Hematopoietic multipotent progenitor cell treated with erythropoietin and hydrocortisone succinate and interleukin-3 and kit ligand, for 4 days (in vitro differentiated cells): ENCODE measurements around the gene CACNA2D1.

Experiments used
- DNase-seq: peaks from one replicate; pipeline ENCODE4 v3.0.0-alpha.2; 2015

The CACNA2D1 gene

DNA sequence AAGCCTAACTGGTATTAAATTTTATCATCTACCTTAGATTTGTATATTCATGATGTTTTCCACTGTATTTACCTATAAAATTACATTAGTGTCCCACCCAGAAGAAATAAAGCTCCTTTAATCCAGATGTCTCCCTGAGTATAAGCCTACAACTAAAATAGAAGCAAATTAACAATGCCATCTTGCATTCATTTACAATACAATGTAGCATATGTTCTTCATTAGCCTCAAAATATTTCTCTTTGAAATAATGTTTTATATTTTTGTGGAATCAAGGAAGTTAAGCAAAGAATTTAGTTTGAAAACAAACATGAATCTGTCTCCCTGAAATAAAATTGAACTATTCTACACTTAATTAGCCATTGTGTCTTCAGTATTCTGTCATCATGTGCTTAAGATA lies 112.3 kb downstream of the CACNA2D1 start:
- no peak for DNase-seq

DNA sequence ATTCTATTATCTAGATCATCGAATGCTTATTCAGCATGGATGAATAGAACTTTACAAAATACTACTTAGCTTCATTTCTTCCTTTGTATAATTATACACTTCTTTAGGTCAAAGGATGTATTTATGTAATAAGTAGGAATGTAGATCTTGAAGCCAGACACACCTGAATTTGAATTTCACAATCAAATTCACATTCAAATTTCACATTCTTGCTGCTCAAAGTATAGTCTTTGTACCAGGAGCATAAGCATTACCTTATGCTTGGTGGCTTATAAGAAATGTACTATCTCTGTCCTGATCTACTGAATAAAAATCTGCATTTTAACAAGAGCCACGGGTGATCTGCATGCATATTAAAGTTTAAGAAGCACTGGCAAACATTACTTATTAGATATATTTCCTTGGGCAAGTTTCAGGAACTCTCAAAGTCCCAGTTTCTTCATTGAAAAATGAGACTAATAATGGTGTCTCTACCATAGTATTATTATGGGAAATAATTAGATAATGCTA lies 112.8 kb downstream of the CACNA2D1 start:
- no peak for DNase-seq

DNA sequence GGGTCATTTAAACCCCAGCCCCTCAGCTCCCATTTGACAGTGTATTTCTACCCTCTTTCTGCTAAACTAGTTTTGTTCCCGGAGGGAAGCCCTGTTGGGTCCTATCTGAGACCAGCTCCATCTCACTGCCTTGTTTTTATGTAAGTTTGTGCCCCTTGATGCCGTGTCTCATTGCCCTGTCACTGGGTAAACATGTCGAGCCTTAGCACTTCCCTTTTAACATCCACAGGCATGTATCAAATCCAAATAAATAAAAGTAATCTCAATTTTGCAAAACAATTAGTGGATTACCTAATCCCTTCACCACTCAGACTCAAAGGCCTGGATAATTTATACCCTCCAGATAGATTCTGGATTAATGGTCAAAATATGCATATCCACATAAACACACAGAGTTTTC lies 115.7 kb downstream of the CACNA2D1 start:
- no peak for DNase-seq

DNA sequence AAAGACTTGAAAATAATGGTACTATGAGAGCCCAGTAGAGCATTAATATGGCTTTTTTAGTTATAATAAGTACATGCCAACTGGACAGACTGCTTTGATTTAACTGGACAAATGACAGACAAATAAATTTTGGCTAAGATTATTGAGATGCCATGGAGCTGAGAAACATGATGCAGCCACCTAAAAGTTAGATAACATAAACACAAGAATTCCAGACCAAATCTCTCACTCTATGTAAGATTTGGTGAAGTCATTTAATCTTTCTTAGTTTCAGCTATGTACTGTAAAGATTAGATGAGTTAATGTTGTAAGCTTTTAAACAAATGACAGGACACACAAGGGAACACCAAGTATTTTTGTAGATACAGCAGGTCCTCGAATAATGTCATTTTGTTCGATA lies 118.2 kb downstream of the CACNA2D1 start:
- no peak for DNase-seq

DNA sequence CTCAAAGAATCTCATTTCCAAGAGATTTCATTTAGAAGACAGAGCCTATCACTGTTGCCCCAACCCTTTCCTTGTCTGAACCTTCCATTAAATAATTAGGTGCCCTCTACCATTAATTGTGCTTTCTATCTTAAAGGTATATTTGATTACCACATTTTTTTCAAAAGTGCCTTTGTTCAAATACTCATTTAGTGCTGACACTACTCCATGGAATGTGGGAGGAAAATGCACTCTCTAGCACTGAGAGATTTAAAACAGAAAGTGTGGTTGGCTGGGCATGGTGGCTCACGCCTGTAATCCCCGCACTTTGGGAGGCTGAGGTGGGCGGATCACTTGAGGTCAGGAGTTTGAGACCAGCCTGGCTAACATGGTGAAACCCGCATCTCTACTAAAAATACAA lies 119.8 kb downstream of the CACNA2D1 start:
- no peak for DNase-seq

DNA sequence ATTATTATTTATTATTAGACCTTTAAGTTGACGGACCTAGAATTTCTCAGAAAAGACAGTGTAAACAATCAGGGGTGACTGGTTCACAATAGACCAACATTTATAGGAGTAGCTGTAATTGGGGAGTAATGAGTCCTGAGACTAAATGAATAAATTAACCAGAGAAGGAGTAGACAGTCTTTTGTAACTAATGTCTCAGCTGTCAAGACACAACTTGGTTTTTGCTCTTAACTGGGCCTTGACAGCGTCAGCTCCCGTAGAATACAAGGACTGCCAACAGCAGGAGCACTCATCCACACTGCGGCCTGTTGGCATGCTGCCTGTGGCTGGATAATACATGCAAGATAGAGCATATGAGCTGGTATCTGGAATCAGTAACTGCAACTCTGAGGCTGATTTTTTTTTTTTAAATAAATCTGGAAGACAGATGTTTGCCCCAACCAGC lies 123.9 kb downstream of the CACNA2D1 start:
- DNase-seq, result no peak

DNA sequence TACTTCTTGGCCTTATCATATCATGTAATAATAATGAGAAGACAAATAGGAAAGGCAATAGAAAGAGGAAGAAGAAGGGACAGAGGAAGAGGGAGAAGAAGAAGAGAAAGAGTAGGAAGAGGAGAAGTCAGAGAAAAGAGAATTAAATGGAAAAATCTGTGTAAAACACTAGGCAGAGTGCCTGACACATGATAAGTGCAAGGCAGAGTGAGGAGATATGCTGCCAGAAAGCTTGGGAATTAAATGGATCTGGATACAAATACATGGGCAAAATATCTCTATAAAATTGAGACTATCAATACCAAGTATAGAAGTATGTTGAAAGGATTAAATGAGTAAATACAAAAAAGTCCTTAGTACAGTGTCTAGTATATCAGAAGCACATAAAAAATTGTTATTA lies 124.8 kb downstream of the CACNA2D1 start:
- DNase-seq, result no peak

DNA sequence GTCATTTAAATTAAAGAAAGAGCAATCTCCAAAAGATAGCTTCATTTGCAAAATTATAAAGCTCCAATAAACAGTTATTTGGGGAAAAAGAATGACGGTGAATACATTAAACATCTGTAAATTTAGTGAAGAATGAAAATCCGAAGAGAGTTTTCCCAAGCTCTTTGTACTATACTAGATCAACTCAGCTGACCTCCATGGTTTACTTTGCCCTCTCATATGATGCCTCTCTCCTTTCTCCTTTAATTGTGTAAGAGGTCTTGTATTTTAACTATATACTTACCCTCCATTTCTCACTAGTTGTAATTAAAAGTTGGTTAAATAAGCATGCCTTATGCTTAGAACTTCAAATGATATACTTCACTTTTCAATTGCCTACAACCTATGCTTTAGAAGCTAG lies 125.8 kb downstream of the CACNA2D1 start:
- DNase-seq, result no peak

DNA sequence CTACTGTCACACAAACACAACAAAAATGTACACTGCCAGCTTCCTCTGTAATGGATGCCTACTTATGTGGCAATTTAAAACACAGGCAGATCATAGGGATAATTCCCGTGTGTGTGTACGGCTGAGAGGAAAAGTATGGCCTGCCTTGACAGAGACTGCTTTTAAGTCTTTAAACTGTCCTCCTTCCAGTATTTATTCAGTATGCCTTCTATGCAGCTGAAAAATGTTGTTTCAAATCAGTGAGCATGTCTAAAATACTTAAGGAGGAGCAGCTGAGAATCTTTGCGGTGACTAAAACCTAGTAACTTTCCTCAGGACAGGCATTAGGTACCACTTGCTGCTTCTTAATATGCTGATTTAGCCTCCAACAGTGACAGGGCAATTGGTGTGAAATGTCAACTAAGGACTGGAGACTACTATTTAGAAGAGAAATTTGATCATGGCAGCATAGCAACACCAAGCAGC lies 126.3 kb downstream of the CACNA2D1 start:
- no peak for DNase-seq

DNA sequence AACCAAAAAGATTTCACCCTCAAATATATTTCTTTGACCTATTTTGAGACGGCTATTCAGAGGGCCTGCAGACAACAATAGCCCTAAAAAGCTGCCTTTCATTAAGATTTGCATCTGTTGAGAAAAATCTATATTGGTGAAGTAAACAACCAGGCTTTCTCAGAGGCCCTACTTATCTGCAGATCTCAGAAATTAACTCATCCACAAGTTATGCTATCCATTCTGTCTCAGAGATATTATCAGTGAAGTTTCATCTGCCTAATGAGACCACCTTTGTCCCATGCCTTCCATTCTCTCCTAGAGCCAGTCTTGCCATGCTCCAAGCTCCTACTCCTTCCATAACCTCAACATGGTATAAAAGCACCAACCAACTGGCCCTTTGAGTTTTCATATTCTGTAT lies 130.3 kb downstream of the CACNA2D1 start:
- DNase-seq, result no peak

DNA sequence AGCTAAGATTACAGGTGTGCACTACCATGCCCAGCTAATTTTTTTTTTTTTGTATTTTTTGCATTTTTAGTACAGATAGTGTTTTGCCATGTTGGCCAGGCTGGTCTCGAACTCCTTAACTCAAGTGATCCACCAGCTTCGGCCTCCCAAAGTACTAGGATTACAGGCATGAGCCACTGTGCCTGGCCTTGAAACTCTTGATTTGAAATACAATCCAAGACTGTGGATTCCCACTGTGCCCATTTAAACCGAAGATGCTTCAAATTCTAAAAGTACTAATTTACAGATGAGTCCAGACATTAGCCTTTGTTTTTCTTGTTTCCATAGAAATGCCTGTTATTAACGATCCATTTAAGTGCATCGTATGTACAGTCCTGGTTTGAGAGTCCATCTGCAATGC lies 130.9 kb downstream of the CACNA2D1 start:
- no peak for DNase-seq

DNA sequence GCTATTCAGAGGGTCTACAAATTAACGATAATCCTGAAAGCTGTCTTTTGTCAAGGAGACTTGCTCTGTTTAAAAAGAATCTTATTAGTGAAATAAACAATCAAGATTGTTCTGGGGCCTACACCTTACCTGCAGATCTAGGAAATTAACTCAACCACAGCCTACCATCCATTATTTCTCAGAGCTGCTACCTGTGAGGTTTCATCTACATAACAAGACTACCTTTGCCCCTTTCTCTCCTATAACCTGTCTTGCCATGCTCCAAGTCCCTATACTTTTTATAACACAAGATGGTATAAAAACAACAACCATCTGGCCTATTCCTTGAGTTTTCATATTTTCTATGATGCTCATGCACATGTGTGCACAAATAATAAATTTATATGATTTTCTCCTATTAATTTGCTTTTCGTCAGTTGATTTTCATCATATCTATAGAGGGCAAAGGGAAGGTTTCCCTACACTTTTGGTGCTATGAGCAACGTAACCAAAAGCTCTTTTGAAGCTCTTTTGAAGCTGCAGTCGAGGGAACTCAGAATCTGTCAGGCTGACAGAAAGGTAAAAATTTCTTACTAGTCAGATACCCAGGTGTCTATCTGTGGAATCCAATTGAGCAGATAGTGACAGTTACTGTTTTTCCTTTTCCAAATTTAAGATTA lies 138.1 kb downstream of the CACNA2D1 start:
- DNase-seq, result no peak

DNA sequence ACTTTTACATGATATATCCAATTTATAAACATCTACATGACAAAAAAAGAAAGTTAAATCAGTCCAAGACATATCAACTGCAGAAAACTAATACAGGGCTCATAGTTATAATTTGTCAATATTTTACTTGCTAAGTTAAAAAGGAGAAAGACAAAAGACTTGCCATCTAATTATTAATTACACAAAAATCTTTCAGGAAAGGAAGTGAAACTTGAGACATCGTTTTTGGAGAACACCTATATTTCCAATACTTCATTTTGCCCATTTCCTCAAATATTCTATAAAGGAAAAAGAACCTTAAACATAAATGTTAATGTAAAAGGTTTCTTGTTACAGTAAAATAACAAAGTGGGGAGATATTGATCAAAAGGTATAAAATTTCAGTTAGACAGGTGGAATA lies 148.7 kb downstream of the CACNA2D1 start:
- DNase-seq, result no peak

DNA sequence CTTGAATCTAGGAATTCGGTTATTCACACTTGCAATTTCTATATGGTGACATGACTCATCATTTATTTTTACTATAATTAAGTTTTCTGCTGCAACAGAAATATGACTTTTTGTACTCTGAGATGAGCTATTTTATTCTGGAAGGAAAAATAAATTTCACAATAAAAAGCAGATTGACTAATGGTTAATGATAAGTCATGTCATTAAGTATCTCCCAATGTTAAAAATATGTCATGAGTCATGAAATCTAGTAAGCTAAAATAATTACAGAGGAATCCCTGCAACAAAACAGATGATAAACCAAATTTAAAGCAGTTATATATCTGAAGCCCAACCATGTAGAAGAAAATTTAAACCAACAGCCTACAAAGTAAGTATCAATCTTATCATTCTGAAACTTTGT lies 149.2 kb downstream of the CACNA2D1 start:
- no peak for DNase-seq

DNA sequence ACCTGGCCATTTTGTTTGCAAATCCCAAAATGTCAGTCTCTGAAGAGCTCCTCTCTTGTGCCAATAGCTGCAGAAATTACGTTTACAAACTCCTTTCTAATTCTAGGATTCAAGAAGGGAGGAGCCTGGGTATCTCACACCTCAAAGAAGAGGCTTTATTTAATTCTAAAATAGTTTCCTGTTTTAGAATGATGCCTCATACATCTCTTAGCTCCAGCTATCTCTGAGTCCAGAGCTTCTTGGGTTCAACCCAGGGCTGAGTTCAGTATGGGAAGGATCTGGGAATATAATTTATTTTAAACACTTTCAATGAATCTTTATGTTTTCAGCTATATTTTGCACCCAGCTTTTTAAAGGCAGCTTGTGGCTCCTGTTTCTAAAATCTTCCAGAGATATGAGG lies 150.1 kb downstream of the CACNA2D1 start:
- DNase-seq, result no peak

DNA sequence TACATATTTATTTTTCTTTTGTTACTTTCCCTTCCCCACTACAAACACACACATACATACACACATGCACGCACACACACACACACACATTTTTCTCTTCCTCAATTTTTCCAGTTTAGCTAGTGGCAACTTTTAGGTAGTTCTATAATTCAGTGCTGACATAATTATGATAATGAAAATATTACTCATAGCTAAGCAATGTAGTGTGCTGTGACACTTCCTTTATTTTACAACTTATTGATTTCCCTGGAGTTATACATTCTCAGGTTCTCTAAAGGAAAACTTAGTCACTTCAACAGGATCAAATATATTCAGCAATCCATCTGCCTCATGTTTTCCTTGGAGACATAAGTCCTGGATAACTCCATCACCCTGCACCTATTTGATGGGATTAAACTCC lies 151.6 kb downstream of the CACNA2D1 start:
- no peak for DNase-seq

DNA sequence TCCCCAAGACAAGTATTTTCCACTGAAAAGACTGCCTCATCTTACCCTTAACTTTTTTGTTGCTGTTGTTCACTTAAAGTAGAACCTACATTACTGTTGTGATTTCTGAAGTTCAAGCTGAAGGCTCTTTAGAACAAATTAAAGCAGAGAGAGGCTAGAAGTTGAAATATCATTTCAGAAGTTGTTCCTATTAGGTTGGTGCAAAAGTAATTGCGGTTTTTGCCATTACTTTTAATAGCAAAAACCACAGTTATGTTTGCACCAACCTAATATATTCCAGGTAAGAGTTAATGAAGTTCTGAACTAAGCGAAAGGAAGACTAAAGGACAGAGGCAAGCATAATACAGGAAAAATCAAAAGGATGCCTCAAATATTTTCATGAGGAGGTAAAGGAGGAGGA lies 153.7 kb downstream of the CACNA2D1 start:
- no peak for DNase-seq

DNA sequence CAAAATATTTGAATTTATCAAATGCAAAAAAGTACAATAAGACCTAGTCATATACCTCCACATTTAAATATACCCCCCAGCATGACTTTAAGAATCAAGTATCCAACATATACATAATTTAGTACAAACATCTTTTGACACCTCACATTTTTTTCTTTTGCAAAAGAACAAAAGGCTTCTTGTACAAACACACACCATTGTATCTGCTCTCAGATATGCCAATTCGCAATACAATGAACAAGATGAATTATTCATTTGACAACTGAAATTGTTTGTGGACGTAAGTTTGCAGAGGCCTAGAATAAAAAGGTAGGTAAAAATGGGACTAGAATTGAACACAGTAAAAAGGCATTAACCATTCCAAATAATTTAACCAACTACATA lies 154.4 kb downstream of the CACNA2D1 start:
- no peak for DNase-seq

DNA sequence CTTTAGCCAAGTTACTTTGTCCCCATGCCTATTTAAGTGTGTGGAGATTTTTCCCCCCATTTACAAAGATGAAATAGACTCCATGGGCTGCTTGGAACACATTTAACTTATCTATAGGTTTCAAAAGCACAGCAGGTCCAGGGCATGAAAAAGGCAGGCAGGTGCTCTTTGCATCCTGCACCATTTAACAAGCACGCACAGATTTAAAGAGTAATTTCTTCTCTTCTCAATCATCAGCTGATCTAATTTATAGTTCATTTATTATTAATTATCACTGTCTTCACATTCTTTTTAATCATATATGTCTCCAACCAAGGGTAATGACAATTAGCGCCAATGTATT lies 156.8 kb downstream of the CACNA2D1 start:
- no peak for DNase-seq

DNA sequence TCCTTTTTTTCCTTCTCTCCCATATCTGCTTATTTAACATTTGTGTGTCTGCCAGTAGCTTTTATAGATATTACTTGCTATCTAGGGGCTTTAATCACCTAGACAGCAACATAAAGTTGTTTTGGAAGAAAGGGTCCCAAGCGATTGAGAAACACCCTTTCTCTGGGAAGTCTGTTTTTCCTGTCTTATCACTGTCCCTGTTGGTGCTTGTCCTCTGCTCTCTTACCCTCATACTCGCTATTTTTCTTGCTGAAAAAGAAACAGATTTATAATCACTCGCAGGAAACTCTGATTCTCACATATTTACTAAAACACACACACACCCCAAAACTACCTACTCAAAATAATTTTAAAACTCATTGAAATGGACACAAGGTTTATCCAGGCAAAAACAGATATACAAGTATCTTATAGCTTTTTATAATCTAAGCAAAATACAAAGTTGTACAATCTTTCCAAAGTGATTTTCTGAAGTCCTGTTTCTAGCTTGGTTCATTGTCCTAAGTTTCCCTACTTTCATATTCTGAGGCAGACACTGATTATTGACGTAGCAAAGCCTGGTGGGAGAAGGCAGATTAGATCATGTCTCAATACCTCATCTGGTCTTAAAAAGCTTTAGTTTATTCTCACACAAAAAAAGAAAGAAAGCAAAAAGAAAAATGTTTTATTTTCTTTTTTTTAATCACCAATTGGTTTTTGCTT lies 157.3 kb downstream of the CACNA2D1 start:
- DNase-seq, result no peak

DNA sequence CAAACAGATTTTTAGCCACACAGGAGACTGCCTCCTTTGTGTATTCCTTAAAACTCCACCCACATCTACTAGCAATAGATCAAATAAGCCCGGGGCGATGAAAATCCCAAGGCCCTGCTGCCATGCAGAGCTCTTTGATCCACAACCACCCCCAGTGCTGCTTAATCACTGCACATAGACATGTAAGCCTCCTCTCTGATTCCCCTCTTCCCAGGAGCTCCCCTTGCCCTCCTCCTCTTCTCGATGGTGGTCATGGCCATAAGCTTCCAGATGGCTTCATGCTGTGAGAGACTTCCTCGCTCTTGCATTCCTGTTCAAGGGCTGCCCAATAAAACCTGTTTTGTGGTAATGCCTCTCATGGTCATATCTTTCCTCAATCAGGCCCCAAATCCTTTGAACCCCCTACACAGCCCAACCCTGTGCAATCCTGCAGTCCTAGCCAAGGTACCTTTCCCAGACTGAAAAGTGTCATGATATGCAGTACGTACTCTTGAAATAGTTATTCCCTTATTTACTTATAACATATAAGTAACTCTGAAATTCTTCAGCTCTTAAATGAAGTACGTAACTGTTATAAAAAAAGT lies 158.5 kb downstream of the CACNA2D1 start:
- DNase-seq, result no peak

DNA sequence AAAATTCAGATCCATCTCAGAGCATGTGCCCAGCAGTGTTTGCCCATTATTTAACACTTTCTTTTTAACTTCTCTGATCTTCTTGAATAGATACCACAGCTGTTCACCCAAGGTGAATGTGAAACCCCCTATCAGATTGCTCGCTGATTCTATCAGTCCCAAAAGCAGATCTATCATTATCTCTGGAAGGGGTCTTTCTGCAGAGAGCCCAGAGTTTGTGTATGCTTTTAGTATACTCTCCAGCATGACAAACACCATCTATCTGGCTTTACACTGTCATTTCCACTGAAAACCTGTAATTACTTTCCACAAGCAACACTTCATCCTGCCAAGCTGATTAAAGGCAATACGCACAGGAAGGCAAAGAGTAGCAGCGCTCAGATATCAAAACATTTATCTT lies 168.2 kb downstream of the CACNA2D1 start:
- DNase-seq, result no peak

DNA sequence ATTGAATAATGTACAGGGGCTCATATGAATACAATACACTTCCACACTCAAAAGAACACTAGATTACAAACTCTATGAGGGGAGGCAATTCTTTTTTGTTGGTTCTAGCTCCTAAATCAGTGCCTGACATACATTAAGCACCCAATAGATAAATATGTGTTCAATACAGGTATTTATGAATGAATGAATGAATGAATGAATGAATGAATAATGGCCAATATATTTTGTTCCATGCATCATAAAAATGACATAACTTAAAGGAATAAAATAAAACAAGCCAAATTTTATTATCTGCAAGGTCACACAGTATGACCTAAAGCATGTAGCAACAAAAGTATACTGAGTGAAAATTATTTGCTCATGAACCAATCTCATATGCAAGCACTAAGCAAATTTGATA lies 168.9 kb downstream of the CACNA2D1 start:
- DNase-seq, result no peak

DNA sequence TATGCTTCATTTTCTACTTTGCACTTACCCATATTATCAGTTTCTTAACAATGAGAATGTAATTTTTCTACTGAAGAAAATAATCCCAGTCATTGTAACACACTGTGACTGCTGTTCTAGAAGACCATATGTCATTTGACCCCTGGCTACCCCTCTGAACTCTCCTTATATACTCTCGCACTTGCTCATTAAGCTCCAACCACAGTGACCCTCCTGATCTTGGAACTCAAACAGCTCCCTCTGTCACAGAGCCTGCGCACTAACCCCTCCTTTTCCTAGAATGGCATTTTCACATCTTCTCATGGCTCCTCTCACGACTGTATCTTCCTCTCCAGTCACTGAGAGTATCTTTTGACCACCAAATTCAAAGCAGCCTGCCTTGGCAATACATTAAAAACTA lies 169.7 kb downstream of the CACNA2D1 start:
- no peak for DNase-seq
